ENCODE results near the gene SMIM5. TPM values are rescaled to one million over a fixed set of nuclear protein-coding genes. Genes with fewer than 3 reads are reported as not detected.

The SMIM5 gene
- total and polyA plus RNA-seq, 7 donors: 0.82 to 29.6 (median 5.5) TPM

DNA sequence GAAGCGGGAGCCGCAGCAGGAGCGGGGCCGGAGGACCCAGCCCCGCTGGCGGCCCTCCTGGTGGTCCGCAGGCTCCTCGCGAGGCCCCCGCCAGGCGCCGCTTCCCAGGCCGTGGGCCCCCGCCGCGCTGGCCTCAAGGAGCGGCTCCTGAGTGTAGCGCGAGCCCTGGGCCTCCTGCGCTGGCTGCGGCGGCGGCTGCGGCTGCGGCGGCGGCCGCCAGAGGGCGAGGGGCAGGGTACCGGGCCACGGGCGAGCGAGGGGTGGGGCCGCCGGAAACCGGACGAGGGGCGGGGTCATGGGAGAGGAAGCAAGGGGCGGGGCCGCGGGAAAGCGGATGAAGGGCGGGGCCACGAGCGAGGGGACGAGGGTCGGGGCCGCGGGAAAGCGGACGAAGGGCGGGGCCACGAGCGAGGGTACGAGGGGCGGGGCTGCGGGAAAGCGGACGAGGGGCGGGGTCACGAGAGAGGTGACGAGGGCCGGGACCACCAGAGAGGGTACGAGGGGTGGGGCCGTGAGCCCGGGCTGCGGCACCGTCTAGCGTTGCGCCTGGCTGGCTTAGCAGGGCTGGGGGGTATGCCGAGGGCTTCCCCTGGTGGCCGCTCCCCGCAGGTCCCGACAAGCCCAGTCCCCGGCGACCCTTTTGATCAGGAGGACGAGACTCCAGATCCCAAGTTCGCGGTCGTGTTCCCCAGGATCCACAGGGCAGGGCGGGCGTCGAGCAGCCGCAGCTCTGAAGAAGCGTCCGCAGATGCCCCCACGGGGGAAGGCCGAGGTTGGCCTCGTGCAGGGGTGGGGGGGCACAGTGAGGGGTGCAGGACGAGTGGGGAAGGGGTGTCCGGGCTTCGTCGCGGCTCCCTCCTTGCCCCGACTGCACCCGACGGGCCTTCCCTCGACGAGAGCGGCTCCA lies 44.0 kb upstream of the SMIM5 start:
- peaks cover 3 to 22% (median 12%) of the 10 kb centered on the region in 4 donors for H3K4me1 ChIP-seq
- no peaks in the 10 kb centered on the region for H3K36me3 ChIP-seq
- peak; percentile 95 for DNase-seq
- H3K27ac ChIP-seq: peak overlapping the region; percentile 80 to 94 (median 88)
- H3K9me3 ChIP-seq: no peaks in the 10 kb centered on the region
- H3K4me3 ChIP-seq: peak overlapping the region; percentile 52 to 69 (median 67)
- intact Hi-C loops (cut with DNase I): loop anchor here (1.0 to 10.0 kb wide), 5 partner anchors 64 to 304 kb away; partner anchors contain the start of genes CASKIN2, GRB2, LLGL2 and SLC25A19
- TF ChIP-seq POLR2AphosphoS5 (IDR thresholded peaks at IDR 0.05) (peak in 3 of 4 donors; percentile 20 to 78 (median 72)), POLR2A (IDR thresholded peaks at IDR 0.05) (no peak), EP300 (IDR thresholded peaks at IDR 0.05) (no peak), CTCF (IDR thresholded peaks at IDR 0.05) (peak; percentile 5 to 74 (median 30))
- peaks cover 0 to 5% (median 0%) of the 10 kb centered on the region in 3 donors for H3K27me3 ChIP-seq
- WGBS, 2 donors: 9 to 16% methylated on average over 100 of the region's 100 CpGs

DNA sequence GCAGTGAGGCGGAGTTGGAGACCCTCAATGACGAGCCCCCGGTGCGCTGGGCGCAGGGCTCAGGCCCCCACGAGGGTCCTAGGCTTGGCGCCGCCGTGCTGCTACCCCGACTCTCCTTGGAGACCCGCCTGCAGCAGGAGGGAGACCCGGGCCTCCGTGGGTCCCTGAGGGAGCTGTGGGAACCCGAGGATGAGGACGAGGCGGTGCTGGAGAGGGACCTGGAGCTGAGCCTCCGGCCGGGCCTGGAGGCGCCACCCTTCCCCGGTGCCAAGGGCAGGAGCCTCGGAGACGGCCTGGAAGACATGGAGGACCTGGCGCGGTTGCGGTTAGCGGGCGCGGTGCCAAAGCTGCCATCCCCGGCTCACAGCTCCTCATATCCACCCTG lies 43.3 kb upstream of the SMIM5 start:
- Histone ChIP-seq H3K27me3 (peaks cover 0 to 5% (median 0%) of the 10 kb centered on the region in 3 donors), H3K36me3 (no peaks in the 10 kb centered on the region), H3K27ac (peak overlapping the region; percentile 80 to 94 (median 88)), H3K4me1 (peaks cover 3 to 22% (median 12%) of the 10 kb centered on the region in 4 donors), H3K4me3 (peak overlapping the region in 3 of 4 donors; percentile 52 to 69 (median 67)), H3K9me3 (no peaks in the 10 kb centered on the region)
- intact Hi-C loops (cut with DNase I): loop anchor here (1.0 to 10.0 kb wide), 5 partner anchors 65 to 305 kb away; partner anchors contain the start of genes CASKIN2, GRB2, LLGL2 and SLC25A19
- TF ChIP-seq POLR2A (IDR thresholded peaks at IDR 0.05) (no peak), EP300 (IDR thresholded peaks at IDR 0.05) (no peak)
- DNase-seq: peak; percentile 74
- 77 to 81% methylated on average over 29 of the region's 29 CpGs for WGBS, 2 donors

DNA sequence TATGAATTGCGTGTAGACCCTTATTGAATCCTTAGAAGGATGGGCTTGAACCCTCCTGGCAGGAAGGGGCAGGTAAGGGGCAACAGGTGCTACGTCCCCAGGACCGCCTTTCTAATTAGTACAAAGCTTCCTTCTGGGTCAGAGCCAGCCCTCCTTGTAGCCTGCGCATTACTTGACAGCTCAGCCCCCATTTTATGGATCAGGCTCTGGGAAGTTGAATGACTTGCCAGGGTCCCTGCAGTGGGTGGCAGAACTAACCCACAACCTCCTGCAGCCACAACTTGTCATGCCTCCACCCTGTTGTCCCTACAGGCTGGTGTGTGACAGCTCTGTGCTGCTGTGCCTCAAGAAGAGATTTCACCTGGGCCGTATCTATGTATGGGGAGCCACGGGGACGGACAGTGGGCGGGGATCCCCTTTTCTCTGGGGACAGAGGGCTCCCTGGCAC lies 42.9 kb upstream of the SMIM5 start:
- TF ChIP-seq EP300 (IDR thresholded peaks at IDR 0.05): no peak
- TF ChIP-seq POLR2A (IDR thresholded peaks at IDR 0.05): no peak
- no peak for TF ChIP-seq POLR2AphosphoS5 (IDR thresholded peaks at IDR 0.05)
- no peak for TF ChIP-seq CTCF (IDR thresholded peaks at IDR 0.05)
- H3K27ac ChIP-seq: peak overlapping the region in 1 of 4 donors; percentile 94
- H3K9me3 ChIP-seq: no peaks in the 10 kb centered on the region
- no peaks in the 10 kb centered on the region for H3K36me3 ChIP-seq
- DNase-seq: no peak
- 83 to 88% methylated on average over 8 of the region's 8 CpGs for WGBS, 2 donors
- H3K4me3 ChIP-seq: no peak overlapping the region
- H3K4me1 ChIP-seq: peaks cover 3 to 22% (median 12%) of the 10 kb centered on the region in 4 donors
- peaks cover 0 to 5% (median 0%) of the 10 kb centered on the region in 3 donors for H3K27me3 ChIP-seq
- intact Hi-C loops (cut with DNase I): no loop called here

- H3K9me3 ChIP-seq: no peaks in the 10 kb centered on the region
- peaks cover 0 to 5% (median 0%) of the 10 kb centered on the region in 3 donors for H3K27me3 ChIP-seq
- TF ChIP-seq EP300 (IDR thresholded peaks at IDR 0.05) (no peak), POLR2A (IDR thresholded peaks at IDR 0.05) (no peak), CTCF (IDR thresholded peaks at IDR 0.05) (no peak), POLR2AphosphoS5 (IDR thresholded peaks at IDR 0.05) (no peak)
- H3K4me1 ChIP-seq: peaks cover 3 to 22% (median 12%) of the 10 kb centered on the region in 4 donors
- no peaks in the 10 kb centered on the region for H3K36me3 ChIP-seq
- WGBS, 2 donors: 84 to 94% methylated on average over 12 of the region's 12 CpGs
- DNase-seq: peak; percentile 60
- intact Hi-C loops (cut with DNase I): no loop called here
- H3K4me3 ChIP-seq: no peak overlapping the region
- no peak overlapping the region for H3K27ac ChIP-seq
These were observed 42.1 kb upstream of the SMIM5 start for GRCh38 chr17:75590849-75591721.
